H54 (cell line): ENCODE results near the gene CHST15.
A peak's percentile ranks its signal among the peaks of the same experiment; 100 is the strongest.

Experiments used
- DNase-seq: peaks from one replicate; pipeline ENCODE4 v3.0.0; 2011; ENCODE audit warnings: low spot score, mixed read lengths; ENCODE audit not compliant: insufficient read length
- FAIRE-seq: peaks from 3 replicates; lab custom pipeline; 2011; peaks lifted over from hg19 to GRCh38; lab: Jason Lieb, UNC
- POLR2A ChIP-seq: IDR thresholded peaks from 2 replicates; pipeline ENCODE4 v1.6.1; 2011; ENCODE audit warnings: low read depth, mild to moderate bottlenecking, low read length

Gene CHST15

DNA sequence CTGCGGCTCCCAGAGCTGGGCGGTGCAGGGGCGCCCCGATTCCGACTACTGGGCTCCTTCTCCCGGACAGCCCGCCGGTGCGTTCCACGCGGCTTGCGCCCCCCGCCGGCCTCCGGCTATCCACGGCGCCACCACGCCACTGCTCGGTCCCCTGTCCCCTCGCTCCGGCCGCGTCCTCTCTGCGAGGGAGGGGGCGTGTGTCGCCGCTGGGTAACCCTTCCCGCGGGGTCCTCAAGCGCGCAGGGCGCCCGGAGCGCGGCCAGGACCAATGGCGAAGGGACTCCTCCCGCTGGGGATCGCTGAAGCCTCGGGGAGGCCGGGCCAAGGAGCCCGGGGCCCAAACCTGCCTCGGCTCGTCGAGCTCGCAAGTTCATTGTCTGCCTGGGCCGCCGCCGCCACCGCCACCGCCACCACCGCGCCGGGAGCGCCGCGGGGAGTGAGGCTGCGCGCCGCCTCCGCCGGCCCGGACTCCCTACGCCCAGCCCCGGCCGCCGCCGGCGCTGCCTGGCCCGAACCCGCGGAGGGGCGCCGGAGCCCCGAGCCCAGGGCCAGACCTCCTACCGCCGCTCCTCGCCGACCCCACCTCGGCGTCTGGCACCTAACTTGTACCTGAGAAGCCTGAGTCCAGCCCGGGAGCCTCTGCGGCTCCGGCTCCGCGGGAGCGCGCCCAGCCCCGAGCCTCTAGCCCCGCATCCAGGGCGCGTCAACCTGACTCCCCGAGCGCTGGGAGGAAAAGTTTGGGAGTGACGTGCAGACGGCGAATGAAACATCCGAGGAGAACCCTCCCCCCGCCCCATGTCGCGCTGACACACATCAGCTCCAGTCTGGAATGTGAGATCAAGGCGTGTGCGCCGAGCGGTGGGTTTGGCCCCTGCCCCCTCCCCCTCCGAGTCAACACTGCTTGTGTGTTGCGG lies at the start of gene CHST15:
Gene CHST15, minus strand, starts transcription at position 739 of the 914 bp plus-strand sequence. CDS start 47,386 bp downstream, outside the sequence.
- FAIRE-seq = no peak
- TF ChIP-seq POLR2A = no peak

DNA sequence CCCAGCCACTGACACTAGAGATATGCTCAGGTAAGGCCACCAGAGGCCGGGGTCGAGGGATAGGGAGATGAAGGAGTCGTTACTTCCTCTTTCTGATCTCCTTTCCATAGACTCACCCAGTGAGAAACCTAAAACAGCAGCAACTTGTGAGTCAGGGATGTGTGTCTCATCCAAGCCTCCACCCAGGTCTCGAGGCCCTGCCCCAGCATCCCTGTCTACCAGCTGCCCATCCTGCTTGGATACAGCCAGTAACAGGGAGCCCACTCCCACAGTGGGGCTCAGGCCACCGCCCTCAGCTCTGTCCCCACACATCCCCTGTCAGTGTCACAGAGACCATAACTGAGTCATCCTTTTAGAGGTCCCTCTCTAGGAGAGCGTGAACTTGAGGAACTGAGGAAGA lies 49.6 kb upstream of the CHST15 start:
- FAIRE-seq = no peak
- TF ChIP-seq POLR2A = no peak
- DNase-seq = no peak

More for the DNA sequence above, at the start of gene CHST15:
- peak; percentile 86 for DNase-seq

DNA sequence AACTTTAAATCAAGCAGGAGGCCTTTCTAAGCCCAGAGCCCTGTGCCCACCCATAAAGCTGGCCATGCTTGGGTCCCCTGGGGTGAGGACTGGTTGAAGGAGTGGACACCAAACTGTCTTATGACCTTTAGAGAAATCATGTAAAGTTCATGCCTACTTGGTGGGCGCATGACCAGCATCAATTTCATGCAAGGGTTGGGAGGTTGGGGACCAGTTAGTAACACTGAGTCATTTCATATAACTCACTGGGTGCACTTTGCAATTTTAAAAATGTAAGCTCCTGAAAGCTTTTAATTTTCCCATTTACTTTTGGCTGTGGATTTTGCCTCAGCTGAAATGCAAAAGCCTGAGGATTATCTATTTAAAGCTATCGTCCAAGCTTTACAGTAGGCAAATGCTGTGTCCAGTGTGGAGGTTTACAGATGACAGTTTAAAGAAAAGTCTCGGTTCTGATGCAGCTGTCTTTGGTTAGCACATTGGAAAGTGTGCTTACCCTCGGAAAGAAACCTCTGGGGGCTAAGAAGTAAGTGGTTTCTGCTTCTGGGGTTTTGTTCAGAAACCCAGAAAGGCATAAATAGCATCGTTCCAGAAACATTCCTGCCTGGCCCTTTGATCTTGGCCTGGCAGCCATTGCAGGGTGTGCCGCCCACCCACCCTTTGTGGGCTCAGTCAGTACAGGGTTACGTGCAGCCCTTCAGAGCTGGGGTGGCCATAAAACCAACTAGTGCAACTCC lies 48.8 kb upstream of the CHST15 start:
- no peak for DNase-seq
- no peak for TF ChIP-seq POLR2A
- no peak for FAIRE-seq

GRCh38 chr10:124138883-124139348 lies 45.5 kb upstream of the CHST15 start:
- DNase-seq = no peak
- TF ChIP-seq POLR2A = no peak

GRCh38 chr10:124138195-124138882 lies 44.9 kb upstream of the CHST15 start:
- TF ChIP-seq POLR2A = no peak
- no peak for FAIRE-seq
- no peak for DNase-seq

More at GRCh38 chr10:124138883-124139348, 45.5 kb upstream of the CHST15 start:
- FAIRE-seq = no peak

- FAIRE-seq (no peak), DNase-seq (no peak)
- TF ChIP-seq POLR2A = no peak
Measured at GRCh38 chr10:124134251-124134893, 41.0 kb upstream of the CHST15 start.

- FAIRE-seq = no peak
Measured at GRCh38 chr10:124132876-124133275, 39.5 kb upstream of the CHST15 start.

DNA sequence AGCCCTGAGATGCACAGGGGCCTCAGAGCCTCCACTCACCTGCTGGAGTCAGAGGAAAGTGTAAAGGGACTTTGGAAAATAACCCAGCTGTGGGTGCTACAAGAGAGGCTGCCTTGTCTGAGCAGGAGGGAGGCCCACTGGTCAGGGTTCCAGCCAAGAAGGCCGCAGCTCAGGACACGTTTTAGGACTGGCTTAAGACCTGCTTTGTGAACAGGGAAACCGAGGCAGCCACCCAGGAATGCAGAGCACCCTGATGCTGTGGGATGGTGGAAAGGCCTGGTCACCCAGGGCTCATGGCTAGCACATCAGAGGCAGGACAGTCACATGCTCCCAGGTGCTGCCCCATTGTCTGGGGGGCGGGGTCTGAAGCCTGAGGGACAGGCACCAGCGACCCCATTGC lies 38.9 kb upstream of the CHST15 start:
- no peak for TF ChIP-seq POLR2A
- DNase-seq (no peak), FAIRE-seq (no peak)

More at GRCh38 chr10:124132876-124133275, 39.5 kb upstream of the CHST15 start:
- DNase-seq = no peak
- TF ChIP-seq POLR2A = no peak

- no peak for TF ChIP-seq POLR2A
- no peak for FAIRE-seq
- no peak for DNase-seq
Measured at GRCh38 chr10:124131172-124131571, 37.8 kb upstream of the CHST15 start.

GRCh38 chr10:124130198-124130900 lies 37.0 kb upstream of the CHST15 start:
- FAIRE-seq = no peak
- no peak for DNase-seq
- TF ChIP-seq POLR2A = no peak

DNA sequence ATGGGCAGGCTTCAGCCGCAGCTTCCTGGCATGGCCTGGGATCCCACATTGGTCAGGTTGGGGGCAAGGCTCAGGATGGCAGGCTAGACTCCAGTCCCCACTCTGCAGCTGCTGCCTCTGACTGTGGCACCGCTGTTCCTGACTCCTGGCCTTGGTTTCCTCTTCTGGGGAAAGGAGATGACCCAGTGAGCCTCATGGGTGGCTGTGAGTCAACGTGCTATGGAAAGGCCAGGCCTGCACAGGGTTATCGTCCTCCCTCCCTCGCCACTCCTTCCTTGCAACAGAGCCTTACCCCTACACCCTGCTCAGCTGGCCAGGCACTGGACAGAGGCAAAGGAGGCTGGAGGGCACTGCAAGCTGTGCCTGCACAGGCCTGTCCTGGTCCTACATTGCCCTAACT lies 36.1 kb upstream of the CHST15 start:
- DNase-seq (no peak), FAIRE-seq (no peak)
- no peak for TF ChIP-seq POLR2A

- TF ChIP-seq POLR2A = no peak
- FAIRE-seq (no peak), DNase-seq (no peak)
Measured at GRCh38 chr10:124128811-124129145, 35.4 kb upstream of the CHST15 start.
